HCT116 (cell line): ENCODE results near the gene CFAP57. TPM values are rescaled to one million over a fixed set of nuclear protein-coding genes. Genes with fewer than 3 reads are reported as not detected.

Source experiments
- ATAC-seq: fragments of 200-7000 bp; cut with Tn5 transposase; 2 replicates; pipeline ENCODE4 v1.9.1; 2020; ENCODE audit warnings: mild to moderate bottlenecking, moderate library complexity
- BruUV-seq: library from RNA; stranded (reverse); fragments of 400-500 nt; replicated peaks from 2 replicates; lab custom pipeline; 2021; lab: Mats Ljungman, UMichigan
- CTCF ChIA-PET: fragments of 300-600 bp; sonication (Branson Sonifier 250); formaldehyde crosslinking; loops from one replicate; lab custom pipeline; 2021; ENCODE audit warnings: antibody characterized with exemption; lab: Charles Lee
- POLR2A ChIA-PET: fragments of 300-600, 350-600 bp; sonication (Branson Sonifier 250); formaldehyde crosslinking; loops from one replicate; lab custom pipeline; 2021; ENCODE audit warnings: antibody characterized with exemption; lab: Charles Lee
- RAD21 ChIA-PET, 2 experiments: fragments of 300-600 bp; sonication (Branson Sonifier 250); formaldehyde crosslinking; loops; one replicate each; lab custom pipeline; 2023; ENCODE audit warnings: low total read pairs in 2 of 2; ENCODE audit not compliant: uncharacterized antibody in 2 of 2, unreplicated experiment in 2 of 2, low non-redundant PET in 1 of 2; lab: Charles Lee
- DNase-seq: peaks from one replicate; pipeline ENCODE4 v3.0.0-alpha.2; 2010; ENCODE audit warnings: low read depth, low spot score
- H2AFZ ChIP-seq: fragments of 200-600 bp; shearing (Covaris generic), sonication (generic); 2 replicates; pipeline ENCODE4 v1.6.1; 2017; ENCODE audit warnings: low read depth, mixed run types, mixed read lengths, antibody characterized with exemption, low read length; ENCODE audit not compliant: poor library complexity, severe bottlenecking
- H3K27ac ChIP-seq: 2 replicates; pipeline ENCODE4 v1.5.1; 2012; ENCODE audit warnings: low read depth, low read length
- H3K27me3 ChIP-seq: fragments of 200-600 bp; sonication (generic); 2 replicates; pipeline ENCODE4 v1.6.1; 2016; ENCODE audit warnings: mixed run types, low read length, mixed read lengths; ENCODE audit not compliant: insufficient read depth
- H3K36me3 ChIP-seq, 2 experiments: fragments of 200-500 bp in 1 of 2; fragments of 200-600 bp in 1 of 2; sonication (Bioruptor generic) in 1 of 2; sonication (generic) in 1 of 2; 2 replicates each; pipeline versions ENCODE4 v1.5.1 to v1.6.1; 2014 to 2016; ENCODE audit warnings: low read length in 2 of 2, inconsistent platforms in 1 of 2, mixed read lengths in 1 of 2, mixed run types in 1 of 2; ENCODE audit not compliant: insufficient read depth in 2 of 2, control insufficient read depth in 1 of 2
- H3K4me1 ChIP-seq, 2 experiments: fragments of 200-600 bp in 1 of 2; sonication (generic) in 1 of 2; 2 replicates each; pipeline versions ENCODE4 v1.5.1 to v1.6.1; 2012 to 2017; ENCODE audit warnings: low read length in 2 of 2, inconsistent platforms in 1 of 2, mild to moderate bottlenecking in 1 of 2, mixed read lengths in 1 of 2, mixed run types in 1 of 2, moderate library complexity in 1 of 2; ENCODE audit not compliant: insufficient read depth in 2 of 2, control insufficient read depth in 1 of 2
- H3K4me2 ChIP-seq: fragments of 200-600 bp; sonication (generic); 2 replicates; pipeline ENCODE4 v1.6.1; 2017; ENCODE audit warnings: mixed run types, low read length, mixed read lengths
- H3K4me3 ChIP-seq, 2 experiments: fragments of 200-600 bp in 1 of 2; sonication (generic) in 1 of 2; replicated peaks in 1 of 2; 2 replicates each; pipeline ENCODE4 v1.5.1; 2011 to 2016; ENCODE audit warnings: low read length in 2 of 2, control low read depth in 1 of 2, low read depth in 1 of 2, mild to moderate bottlenecking in 1 of 2, mixed read lengths in 1 of 2, mixed run types in 1 of 2
- H3K79me2 ChIP-seq: fragments of 200-600 bp; sonication (generic); 2 replicates; pipeline ENCODE4 v1.6.1; 2017; ENCODE audit warnings: mild to moderate bottlenecking, mixed run types, low read length, moderate library complexity, mixed read lengths; ENCODE audit not compliant: insufficient read depth
- H3K9ac ChIP-seq: fragments of 200-600 bp; sonication (generic); 2 replicates; pipeline ENCODE4 v1.6.1; 2016; ENCODE audit warnings: low read length, mixed read lengths
- H3K9me2 ChIP-seq: fragments of 200-600 bp; sonication (generic), shearing (Covaris generic); 2 replicates; pipeline ENCODE4 v1.6.1; 2017; ENCODE audit warnings: mixed run types, mild to moderate bottlenecking, moderate library complexity; ENCODE audit not compliant: insufficient read depth
- H3K9me3 ChIP-seq, 2 experiments: fragments of 200-500 bp in 1 of 2; fragments of 200-600 bp in 1 of 2; sonication (Bioruptor generic) in 1 of 2; sonication (generic) in 1 of 2; 2 replicates each; pipeline ENCODE4 v1.6.1; 2014 to 2017; ENCODE audit warnings: low read length in 2 of 2, mixed read lengths in 2 of 2, inconsistent platforms in 1 of 2, low read depth in 1 of 2, mild to moderate bottlenecking in 1 of 2, mixed run types in 1 of 2, moderate library complexity in 1 of 2; ENCODE audit not compliant: control insufficient read depth in 1 of 2, insufficient read depth in 1 of 2
- H4K20me1 ChIP-seq: fragments of 200-600 bp; sonication (generic), shearing (Covaris generic); 2 replicates; pipeline ENCODE4 v1.6.1; 2017; ENCODE audit warnings: mixed run types, mild to moderate bottlenecking, moderate library complexity; ENCODE audit not compliant: insufficient read depth
- CTCF ChIP-seq, 3 experiments: fragments of 200-600 bp in 1 of 3; sonication (generic) in 1 of 3; IDR thresholded peaks in 2 of 3; conservative IDR thresholded peaks in 1 of 3; 2 replicates each; pipeline ENCODE4 v1.5.1; 2012 to 2017; ENCODE audit warnings: low read depth in 2 of 3, low read length in 2 of 3, antibody characterized with exemption in 1 of 3, borderline replicate concordance in 1 of 3, control low read depth in 1 of 3, mild to moderate bottlenecking in 1 of 3, mixed read lengths in 1 of 3, mixed run types in 1 of 3, moderate library complexity in 1 of 3; ENCODE audit not compliant: insufficient read depth in 1 of 3
- EZH2 ChIP-seq: fragments of 200-600 bp; sonication (generic); IDR thresholded peaks from 2 replicates; pipeline ENCODE4 v1.6.1; 2017; ENCODE audit warnings: antibody characterized with exemption, mixed run types
- JUND ChIP-seq: IDR thresholded peaks from 2 replicates; pipeline ENCODE4 v1.6.1; 2012
- TCF7L2 ChIP-seq: IDR thresholded peaks from 2 replicates; pipeline ENCODE4 v1.7.0; 2011; ENCODE audit warnings: borderline replicate concordance, inconsistent platforms; ENCODE audit not compliant: insufficient read depth, insufficient read length; ENCODE audit errors: extremely low read depth
- YY1 ChIP-seq: IDR thresholded peaks from 2 replicates; pipeline ENCODE4 v1.6.1; 2011; ENCODE audit warnings: low read length, low read depth, moderate library complexity, mild to moderate bottlenecking; ENCODE audit not compliant: insufficient replicate concordance; ENCODE audit errors: extremely low read depth
- ZFX ChIP-seq: fragments of 450-650 bp; IDR thresholded peaks from 2 replicates; pipeline ENCODE4 v1.6.1; 2017
- intact Hi-C: fragments of 100-400 bp; cut with micrococcal nuclease; formaldehyde crosslinking; loops from 2 replicates; pipeline ENCODE4 v1.10.0; 2022
- total RNA-seq: library from RNA; stranded (reverse); gene quantifications from one replicate; pipeline ENCODE4 v1.2.1, GENCODE V29; 2021; ENCODE audit not compliant: unreplicated experiment
- TF ChIP-seq, protein P1 (sequence below): IDR thresholded peaks from 2 replicates; pipeline ENCODE4 v1.6.1; 2012; ENCODE audit warnings: low read depth

CFAP57 gene
- total RNA-seq, 1 experiment from 2014 or later: 0.49 TPM

DNA sequence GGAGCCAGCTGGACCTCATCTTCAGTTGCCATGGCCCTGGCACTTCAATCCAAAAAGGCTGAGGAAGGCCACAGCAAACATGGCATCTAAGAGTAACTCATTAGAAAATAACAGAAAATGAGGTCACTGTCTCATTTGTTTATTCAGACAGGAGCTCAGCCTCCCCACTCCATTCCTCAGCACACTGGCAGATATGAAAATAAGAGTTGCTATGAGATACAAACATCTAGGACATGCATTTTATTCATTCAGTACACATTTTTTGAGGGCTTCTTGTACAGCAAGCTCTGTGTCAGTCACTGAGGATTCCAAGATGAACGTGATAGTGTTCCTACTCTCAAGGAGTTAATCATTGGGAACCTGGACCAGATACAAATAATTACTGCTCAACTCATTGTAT lies 65.0 kb downstream of the CFAP57 start:
- H3K9ac ChIP-seq: no peak overlapping the region
- DNase-seq (no peak), ATAC-seq (no peak)
- no peaks in the 10 kb centered on the region for H3K27me3 ChIP-seq
- no peak overlapping the region for H3K4me2 ChIP-seq
- H3K36me3 ChIP-seq: no peaks in the 10 kb centered on the region
- no peak overlapping the region for H3K27ac ChIP-seq
- H3K9me2 ChIP-seq: no peaks in the 10 kb centered on the region
- intact Hi-C loops: no loop called here
- ChIA-PET POLR2A (no interaction called here), CTCF (interaction anchor here (1.0 to 1.1 kb wide), 2 partner anchors 121 to 177 kb away, joined by 4 to 5 read pairs; partner anchors contain the start of gene CDC20), RAD21 (no interaction called here)
- no peak overlapping the region for H2AFZ ChIP-seq
- H3K4me1 ChIP-seq: peaks cover 4 to 13% of the 10 kb centered on the region in 2 experiments; a peak in 3 of 4 replicates
- no peaks in the 10 kb centered on the region for H4K20me1 ChIP-seq
- no peaks in the 10 kb centered on the region for H3K79me2 ChIP-seq
- no peak overlapping the region for H3K4me3 ChIP-seq
- BruUV-seq: no TSS peak
- TF ChIP-seq, protein P1, sequence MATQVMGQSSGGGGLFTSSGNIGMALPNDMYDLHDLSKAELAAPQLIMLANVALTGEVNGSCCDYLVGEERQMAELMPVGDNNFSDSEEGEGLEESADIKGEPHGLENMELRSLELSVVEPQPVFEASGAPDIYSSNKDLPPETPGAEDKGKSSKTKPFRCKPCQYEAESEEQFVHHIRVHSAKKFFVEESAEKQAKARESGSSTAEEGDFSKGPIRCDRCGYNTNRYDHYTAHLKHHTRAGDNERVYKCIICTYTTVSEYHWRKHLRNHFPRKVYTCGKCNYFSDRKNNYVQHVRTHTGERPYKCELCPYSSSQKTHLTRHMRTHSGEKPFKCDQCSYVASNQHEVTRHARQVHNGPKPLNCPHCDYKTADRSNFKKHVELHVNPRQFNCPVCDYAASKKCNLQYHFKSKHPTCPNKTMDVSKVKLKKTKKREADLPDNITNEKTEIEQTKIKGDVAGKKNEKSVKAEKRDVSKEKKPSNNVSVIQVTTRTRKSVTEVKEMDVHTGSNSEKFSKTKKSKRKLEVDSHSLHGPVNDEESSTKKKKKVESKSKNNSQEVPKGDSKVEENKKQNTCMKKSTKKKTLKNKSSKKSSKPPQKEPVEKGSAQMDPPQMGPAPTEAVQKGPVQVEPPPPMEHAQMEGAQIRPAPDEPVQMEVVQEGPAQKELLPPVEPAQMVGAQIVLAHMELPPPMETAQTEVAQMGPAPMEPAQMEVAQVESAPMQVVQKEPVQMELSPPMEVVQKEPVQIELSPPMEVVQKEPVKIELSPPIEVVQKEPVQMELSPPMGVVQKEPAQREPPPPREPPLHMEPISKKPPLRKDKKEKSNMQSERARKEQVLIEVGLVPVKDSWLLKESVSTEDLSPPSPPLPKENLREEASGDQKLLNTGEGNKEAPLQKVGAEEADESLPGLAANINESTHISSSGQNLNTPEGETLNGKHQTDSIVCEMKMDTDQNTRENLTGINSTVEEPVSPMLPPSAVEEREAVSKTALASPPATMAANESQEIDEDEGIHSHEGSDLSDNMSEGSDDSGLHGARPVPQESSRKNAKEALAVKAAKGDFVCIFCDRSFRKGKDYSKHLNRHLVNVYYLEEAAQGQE: no peak
- TF ChIP-seq YY1 (no peak), ZFX (no peak), TCF7L2 (no peak), JUND (no peak), CTCF (IDR thresholded peaks at IDR 0.05 in 2 of 3, conservative IDR thresholded peaks at IDR 0.05 in 1 of 3; ENCODE audit: borderline replicate concordance in 1 of 3, insufficient read depth in 1 of 3, low read depth in 2 of 3, low read length in 2 of 3) (no peak), EZH2 (no peak)
- no peaks in the 10 kb centered on the region for H3K9me3 ChIP-seq
